H9 (cell line): ENCODE data around the gene NBEA. TPM values are rescaled to one million over a fixed set of nuclear protein-coding genes. Genes with fewer than 3 reads are reported as not detected.

Source experiments
- DNase-seq: peaks from one replicate; pipeline ENCODE4 v3.0.0-alpha.2; 2017
- H2AFZ ChIP-seq: one replicate; pipeline ENCODE4 v1.6.1; 2013; ENCODE audit warnings: mild to moderate bottlenecking, low read length, control low read depth, moderate library complexity
- H2AK5ac ChIP-seq: 2 replicates; pipeline ENCODE4 v1.6.1; 2013; ENCODE audit warnings: low read length, control low read depth, mixed read lengths; ENCODE audit not compliant: insufficient read length
- H2BK120ac ChIP-seq: one replicate; pipeline ENCODE4 v1.6.1; 2013; ENCODE audit warnings: low read depth, mild to moderate bottlenecking, low read length, control low read depth, inconsistent platforms; ENCODE audit not compliant: poor library complexity, severe bottlenecking
- H2BK12ac ChIP-seq: 2 replicates; pipeline ENCODE4 v1.6.1; 2013; ENCODE audit warnings: low read length, control low read depth, mixed read lengths, low read depth; ENCODE audit not compliant: insufficient read length
- H2BK15ac ChIP-seq: 2 replicates; pipeline ENCODE4 v1.6.1; 2013; ENCODE audit warnings: low read depth, low read length, control low read depth
- H2BK20ac ChIP-seq: one replicate; pipeline ENCODE4 v1.6.1; 2013; ENCODE audit warnings: low read depth, mild to moderate bottlenecking, low read length, control low read depth, inconsistent platforms; ENCODE audit not compliant: poor library complexity, severe bottlenecking
- H2BK5ac ChIP-seq: 2 replicates; pipeline ENCODE4 v1.6.1; 2013; ENCODE audit warnings: low read length, control low read depth, mixed read lengths; ENCODE audit not compliant: insufficient read length
- H3K14ac ChIP-seq: 2 replicates; pipeline ENCODE4 v1.6.1; 2013; ENCODE audit warnings: low read length, control low read depth; ENCODE audit not compliant: insufficient read depth
- H3K18ac ChIP-seq: 2 replicates; pipeline ENCODE4 v1.6.1; 2013; ENCODE audit warnings: low read depth, mild to moderate bottlenecking, mixed read lengths, low read length, control low read depth; ENCODE audit not compliant: insufficient read length
- H3K23ac ChIP-seq: 2 replicates; pipeline ENCODE4 v1.6.1; 2013; ENCODE audit warnings: low read length, control low read depth, mixed read lengths, low read depth; ENCODE audit not compliant: insufficient read length
- H3K23me2 ChIP-seq: 2 replicates; pipeline ENCODE4 v1.6.1; 2013; ENCODE audit warnings: low read depth, mild to moderate bottlenecking, mixed read lengths, low read length, control low read depth; ENCODE audit not compliant: insufficient read length, poor library complexity, severe bottlenecking
- H3K27ac ChIP-seq: 2 replicates; pipeline ENCODE4 v1.5.1; 2013; ENCODE audit warnings: low read length, control low read depth, mixed read lengths, low read depth; ENCODE audit not compliant: insufficient read length
- H3K27me3 ChIP-seq: 2 replicates; pipeline ENCODE4 v1.6.1; 2013; ENCODE audit warnings: low read length, control low read depth, inconsistent platforms; ENCODE audit not compliant: insufficient read depth
- H3K4ac ChIP-seq: 2 replicates; pipeline ENCODE4 v1.6.1; 2013; ENCODE audit warnings: low read depth, mild to moderate bottlenecking, control low read depth, inconsistent platforms, low read length, moderate library complexity
- H3K4me1 ChIP-seq: 2 replicates; pipeline ENCODE4 v1.6.1; 2013; ENCODE audit warnings: low read length, control low read depth, inconsistent platforms; ENCODE audit not compliant: insufficient read depth
- H3K4me2 ChIP-seq: 2 replicates; pipeline ENCODE4 v1.6.1; 2013; ENCODE audit warnings: low read length, control low read depth, mixed read lengths; ENCODE audit not compliant: insufficient read length, insufficient read depth
- H3K56ac ChIP-seq: 2 replicates; pipeline ENCODE4 v1.6.1; 2013; ENCODE audit warnings: low read depth, mild to moderate bottlenecking, mixed read lengths, low read length, control low read depth; ENCODE audit not compliant: insufficient read length
- H3K79me1 ChIP-seq: 2 replicates; pipeline ENCODE4 v1.6.1; 2013; ENCODE audit warnings: low read depth, mild to moderate bottlenecking, moderate library complexity, low read length, control low read depth, inconsistent platforms; ENCODE audit not compliant: insufficient read depth, poor library complexity, severe bottlenecking
- H3K79me2 ChIP-seq: 2 replicates; pipeline ENCODE4 v1.6.1; 2013; ENCODE audit warnings: low read length, control low read depth, inconsistent platforms; ENCODE audit not compliant: insufficient read depth
- H3K9ac ChIP-seq: 2 replicates; pipeline ENCODE4 v1.6.1; 2013; ENCODE audit warnings: low read length, control low read depth, mixed read lengths; ENCODE audit not compliant: insufficient read length; ENCODE audit errors: extremely low read depth
- H3K9me3 ChIP-seq: one replicate; pipeline ENCODE4 v1.6.1; 2013; ENCODE audit warnings: low read depth, low read length, inconsistent platforms; ENCODE audit not compliant: control insufficient read depth
- H3T11ph ChIP-seq: one replicate; pipeline ENCODE4 v1.6.1; 2013; ENCODE audit warnings: mild to moderate bottlenecking, low read length, control low read depth, inconsistent platforms
- H4K20me1 ChIP-seq: one replicate; pipeline ENCODE4 v1.6.1; 2013; ENCODE audit not compliant: control insufficient read depth, insufficient read length, insufficient read depth
- H4K5ac ChIP-seq: 2 replicates; pipeline ENCODE4 v1.6.1; 2013; ENCODE audit warnings: low read depth, mild to moderate bottlenecking, mixed read lengths, low read length, control low read depth; ENCODE audit not compliant: insufficient read length
- H4K8ac ChIP-seq: replicated peaks from 2 replicates; pipeline ENCODE4 v1.6.1; 2013; ENCODE audit warnings: low read length, control low read depth, mixed read lengths, low read depth; ENCODE audit not compliant: insufficient read length
- H4K91ac ChIP-seq: 2 replicates; pipeline ENCODE4 v1.6.1; 2013; ENCODE audit warnings: low read depth, mild to moderate bottlenecking, moderate library complexity, mixed read lengths, low read length, control low read depth; ENCODE audit not compliant: insufficient read length
- H3K27ac Mint-ChIP-seq, 3 experiments: 2 replicates in 2 of 3; 3 replicates in 1 of 3; pipeline ENCODE4 v1.8.0; 2020 to 2021; ENCODE audit warnings: mixed read lengths in 3 of 3, mild to moderate bottlenecking in 1 of 3, moderate library complexity in 1 of 3
- H3K27me3 Mint-ChIP-seq: 2 replicates; pipeline ENCODE4 v1.8.0; 2021; ENCODE audit warnings: low read depth, mild to moderate bottlenecking, moderate library complexity, mixed read lengths
- H3K36me3 Mint-ChIP-seq, 3 experiments: 2 replicates in 2 of 3; 3 replicates in 1 of 3; pipeline ENCODE4 v1.8.0; 2020 to 2021; ENCODE audit warnings: low read depth in 3 of 3, mixed read lengths in 3 of 3; ENCODE audit not compliant: insufficient read depth in 1 of 3
- H3K4me1 Mint-ChIP-seq, 2 experiments: 2 replicates each; pipeline ENCODE4 v1.8.0; 2020; ENCODE audit warnings: mixed read lengths in 2 of 2
- H3K4me3 Mint-ChIP-seq, 2 experiments: 2 replicates in 1 of 2; 3 replicates in 1 of 2; pipeline ENCODE4 v1.8.0; 2020 to 2021; ENCODE audit warnings: mild to moderate bottlenecking in 2 of 2, mixed read lengths in 2 of 2, moderate library complexity in 1 of 2
- H3K9me3 Mint-ChIP-seq, 2 experiments: 2 replicates in 1 of 2; 3 replicates in 1 of 2; pipeline ENCODE4 v1.8.0; 2020; ENCODE audit warnings: mild to moderate bottlenecking in 2 of 2, mixed read lengths in 2 of 2, moderate library complexity in 1 of 2
- WGBS: extraction: QIAGEN DNeasy Blood & Tissue Kit; methylation state at CpG from one replicate; pipeline ENCODE4 v1.1.7; 2013; ENCODE audit warnings: missing lambda C conversion rate, low lambda C conversion rate, mixed read lengths; ENCODE audit not compliant: insufficient read length; ENCODE audit errors: extremely low coverage; 5-methylcytosine and 5-hydroxymethylcytosine counted together
- total RNA-seq: library from RNA; stranded (reverse); gene quantifications from 2 replicates; pipeline ENCODE4 v1.2.1, GENCODE V29; 2021
- TF ChIP-seq, protein P1 (sequence below): fragments of 200-600 bp; sonication (generic); conservative IDR thresholded peaks from 3 replicates; pipeline ENCODE4 v1.8.0; 2021; ENCODE audit warnings: antibody characterized with exemption, mild to moderate bottlenecking

The NBEA gene
- total RNA-seq, 1 experiment from 2014 or later = 17.3 TPM

DNA sequence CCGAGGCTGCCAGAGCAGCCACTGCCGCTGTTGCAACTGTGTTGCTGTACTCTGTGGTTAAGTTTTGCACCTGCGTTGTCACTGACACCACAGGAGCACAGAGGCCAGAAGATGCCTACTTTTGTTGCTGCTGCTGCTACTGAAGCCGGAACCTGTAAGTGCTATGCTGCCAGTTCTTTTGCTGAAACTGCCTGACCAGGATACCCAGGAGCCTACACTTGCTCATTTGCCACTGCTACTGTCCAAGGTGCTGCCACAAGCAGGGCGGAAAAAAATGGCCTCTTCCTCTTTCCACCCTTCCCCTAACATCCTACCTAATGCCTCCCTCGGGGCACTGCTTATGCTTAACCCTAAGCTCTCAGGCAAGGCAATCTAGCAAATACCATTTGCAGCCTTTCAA, 29.0 kb upstream of the NBEA start:
- Histone ChIP-seq H4K5ac (no peak overlapping the region), H3K23me2 (no peaks in the 10 kb centered on the region), H3K79me2 (no peaks in the 10 kb centered on the region), H2BK15ac (no peak overlapping the region), H3K27ac (no peak overlapping the region), H3K56ac (no peak overlapping the region), H3K4me2 (no peak overlapping the region), H3K4ac (no peak overlapping the region), H3K9me3 (no peaks in the 10 kb centered on the region), H3K18ac (no peak overlapping the region), H4K91ac (no peak overlapping the region), H2BK12ac (no peak overlapping the region), H2AFZ (no peak overlapping the region), H2BK20ac (no peak overlapping the region), H2AK5ac (no peak overlapping the region), H3K9ac (no peak overlapping the region), H3K23ac (no peak overlapping the region), H3T11ph (no peak overlapping the region), H4K20me1 (no peaks in the 10 kb centered on the region), H3K79me1 (no peaks in the 10 kb centered on the region), H3K14ac (no peak overlapping the region), H4K8ac (no peak overlapping the region), H2BK5ac (no peak overlapping the region), H2BK120ac (no peak overlapping the region), H3K27me3 (no peaks in the 10 kb centered on the region), H3K4me1 (peaks cover 27% of the 10 kb centered on the region; the same call in 1 of the 2 replicates)
- peaks cover 53 to 62% of the 10 kb centered on the region in 2 experiments for H3K4me1 Mint-ChIP-seq
- H3K27ac Mint-ChIP-seq = peak overlapping the region in 2 of 3 experiments; percentile 46 to 92; a peak in 4 of 7 replicates
- H3K27me3 Mint-ChIP-seq = no peaks in the 10 kb centered on the region
- TF ChIP-seq, protein P1, sequence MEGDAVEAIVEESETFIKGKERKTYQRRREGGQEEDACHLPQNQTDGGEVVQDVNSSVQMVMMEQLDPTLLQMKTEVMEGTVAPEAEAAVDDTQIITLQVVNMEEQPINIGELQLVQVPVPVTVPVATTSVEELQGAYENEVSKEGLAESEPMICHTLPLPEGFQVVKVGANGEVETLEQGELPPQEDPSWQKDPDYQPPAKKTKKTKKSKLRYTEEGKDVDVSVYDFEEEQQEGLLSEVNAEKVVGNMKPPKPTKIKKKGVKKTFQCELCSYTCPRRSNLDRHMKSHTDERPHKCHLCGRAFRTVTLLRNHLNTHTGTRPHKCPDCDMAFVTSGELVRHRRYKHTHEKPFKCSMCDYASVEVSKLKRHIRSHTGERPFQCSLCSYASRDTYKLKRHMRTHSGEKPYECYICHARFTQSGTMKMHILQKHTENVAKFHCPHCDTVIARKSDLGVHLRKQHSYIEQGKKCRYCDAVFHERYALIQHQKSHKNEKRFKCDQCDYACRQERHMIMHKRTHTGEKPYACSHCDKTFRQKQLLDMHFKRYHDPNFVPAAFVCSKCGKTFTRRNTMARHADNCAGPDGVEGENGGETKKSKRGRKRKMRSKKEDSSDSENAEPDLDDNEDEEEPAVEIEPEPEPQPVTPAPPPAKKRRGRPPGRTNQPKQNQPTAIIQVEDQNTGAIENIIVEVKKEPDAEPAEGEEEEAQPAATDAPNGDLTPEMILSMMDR = no peak
- DNase-seq = peak; percentile 76
- WGBS = no CpG with 5 or more reads among the region's 6 CpGs
- no peaks in the 10 kb centered on the region for H3K9me3 Mint-ChIP-seq
- no peaks in the 10 kb centered on the region; a peak in 1 of 7 replicates for H3K36me3 Mint-ChIP-seq
- H3K4me3 Mint-ChIP-seq = no peak overlapping the region
